Mesodermal cell (in vitro differentiated cells): ENCODE results near the gene CCNQ.

Source experiments
- H3K27ac ChIP-seq: 2 replicates; pipeline ENCODE4 v1.7.0; 2013; ENCODE audit warnings: mild to moderate bottlenecking, low read depth, low read length, moderate library complexity; ENCODE audit not compliant: severe bottlenecking
- H3K36me3 ChIP-seq: 2 replicates; pipeline ENCODE4 v1.7.1; 2013; ENCODE audit warnings: mild to moderate bottlenecking, low read length, moderate library complexity; ENCODE audit not compliant: control insufficient read depth, insufficient read depth
- H3K4me1 ChIP-seq: one replicate; pipeline ENCODE4 v1.7.1; 2013; ENCODE audit warnings: mild to moderate bottlenecking, low read length; ENCODE audit not compliant: insufficient read depth, control insufficient read depth, poor library complexity, severe bottlenecking
- H3K4me3 ChIP-seq: 2 replicates; pipeline ENCODE4 v1.7.0; 2013; ENCODE audit warnings: low read length, control low read depth, mild to moderate bottlenecking; ENCODE audit not compliant: insufficient read depth, poor library complexity, severe bottlenecking; ENCODE audit errors: extremely low read depth
- H3K9me3 ChIP-seq: 2 replicates; pipeline ENCODE4 v1.7.1; 2013; ENCODE audit warnings: mild to moderate bottlenecking, low read length, moderate library complexity; ENCODE audit not compliant: control insufficient read depth
- WGBS, 2 experiments: methylation state at CpG; one replicate each; pipeline ENCODE4 v1.1.5; 2013; ENCODE audit warnings: missing lambda C conversion rate in 2 of 2; ENCODE audit not compliant: insufficient coverage in 2 of 2; 5-methylcytosine and 5-hydroxymethylcytosine counted together

CCNQ gene

DNA sequence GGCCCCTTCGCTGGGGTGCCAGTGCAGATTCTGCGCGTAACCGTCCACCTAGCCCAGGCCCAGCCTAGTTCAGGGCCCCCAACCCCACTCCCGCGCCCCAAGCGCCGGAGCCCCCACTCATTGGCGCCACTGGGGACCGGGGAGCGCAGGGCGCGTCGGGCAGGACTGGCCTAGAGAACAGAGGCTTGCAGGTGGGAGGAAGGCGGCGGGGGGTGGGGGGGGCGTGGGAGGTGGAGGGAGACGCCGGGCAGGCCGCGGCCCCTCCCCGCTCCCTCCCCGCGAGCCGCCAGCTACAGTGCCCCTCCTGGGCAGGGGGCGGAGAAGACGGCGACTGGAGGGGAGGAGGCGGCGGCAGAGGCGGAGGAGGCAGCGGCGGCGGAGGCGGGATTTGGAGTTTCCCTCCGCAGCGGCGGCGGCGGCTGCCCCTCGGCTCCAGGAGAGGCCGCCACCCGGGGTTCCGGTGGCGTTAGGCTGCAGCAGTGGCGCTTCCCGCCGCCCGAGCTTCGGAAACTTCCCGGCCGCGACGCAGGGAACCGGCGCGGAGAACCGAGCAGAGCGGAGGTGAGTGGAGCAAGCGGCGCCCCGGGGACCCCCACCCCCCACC, 43.2 kb upstream of the CCNQ start:
- H3K4me1 ChIP-seq = no peaks in the 10 kb centered on the region
- no peak overlapping the region for H3K4me3 ChIP-seq
- WGBS, 2 experiments = 0% methylated on average over 4 to 12 of the region's 62 CpGs
- no peaks in the 10 kb centered on the region for H3K36me3 ChIP-seq
- H3K27ac ChIP-seq = no peak overlapping the region
- no peaks in the 10 kb centered on the region for H3K9me3 ChIP-seq

DNA sequence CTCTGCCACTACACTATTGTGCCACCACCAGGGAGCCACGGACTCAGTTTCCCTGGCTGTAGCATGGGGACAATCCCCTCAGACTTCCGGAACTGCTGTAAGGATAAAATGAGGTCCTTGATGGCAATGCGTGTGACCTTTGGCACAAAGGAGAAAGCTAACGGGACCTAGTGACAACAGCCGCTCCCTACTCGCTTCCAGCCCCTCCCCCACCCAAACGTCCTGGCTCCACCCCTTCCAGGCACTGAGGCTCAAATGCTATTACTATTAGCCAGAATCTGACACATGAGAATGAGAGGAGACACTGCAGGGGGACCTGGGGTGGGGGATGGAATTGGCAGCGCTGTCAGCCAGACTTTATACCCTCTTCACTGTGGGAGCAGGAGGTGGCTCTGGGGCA, 42.7 kb upstream of the CCNQ start:
- Histone ChIP-seq H3K4me1 (no peaks in the 10 kb centered on the region), H3K27ac (no peak overlapping the region), H3K36me3 (no peaks in the 10 kb centered on the region), H3K4me3 (no peak overlapping the region), H3K9me3 (no peaks in the 10 kb centered on the region)
- WGBS, 2 experiments = 0% methylated on average over 1 of the region's 8 CpGs; no CpG with 5 or more reads in 1 of the 2 experiments

DNA sequence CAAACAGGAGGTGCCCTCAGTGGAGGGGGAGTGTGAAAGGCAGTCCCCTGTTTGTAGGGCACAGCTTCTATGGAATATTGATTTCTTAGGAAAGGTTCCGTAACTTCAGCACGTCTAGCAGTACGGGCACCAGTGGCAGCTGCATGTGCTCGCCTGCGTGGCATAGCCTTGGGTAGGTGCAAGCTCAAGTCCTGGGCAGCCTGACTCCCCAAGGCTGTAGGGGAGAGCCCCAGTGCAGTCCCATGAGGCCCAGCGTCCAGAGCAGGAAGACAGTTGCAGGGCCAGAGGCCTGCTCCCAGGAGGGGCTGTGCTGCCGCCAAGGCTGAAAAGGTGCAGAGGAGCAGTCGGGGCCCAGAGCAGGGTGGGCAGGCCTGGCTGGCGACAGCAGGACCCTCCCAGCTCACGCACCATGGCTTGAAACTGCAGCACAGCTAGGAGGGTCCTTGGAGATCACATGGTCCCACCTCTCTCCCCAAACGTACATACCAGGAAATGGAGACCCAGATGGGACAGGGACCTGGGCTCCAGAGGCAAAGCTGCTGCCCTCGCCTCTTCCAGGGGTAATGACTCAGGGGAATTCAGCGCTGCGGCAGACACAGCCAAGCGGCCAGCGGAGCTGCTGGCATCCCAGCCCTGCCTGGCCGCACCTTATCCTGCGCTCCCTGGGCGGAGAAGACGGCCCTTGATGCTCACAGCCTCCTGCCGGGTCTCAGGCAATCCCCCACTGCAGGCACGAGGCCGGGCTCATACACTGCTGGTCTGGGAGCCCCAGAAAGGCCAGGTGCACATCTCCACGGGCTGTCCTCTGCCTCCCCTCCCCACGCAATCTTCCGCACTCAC, 42.0 kb upstream of the CCNQ start:
- 36 to 45% methylated on average over 17 to 19 of the region's 26 CpGs for WGBS, 2 experiments
- Histone ChIP-seq H3K4me3 (no peak overlapping the region), H3K27ac (no peak overlapping the region), H3K36me3 (no peaks in the 10 kb centered on the region), H3K9me3 (no peaks in the 10 kb centered on the region), H3K4me1 (no peaks in the 10 kb centered on the region)

DNA sequence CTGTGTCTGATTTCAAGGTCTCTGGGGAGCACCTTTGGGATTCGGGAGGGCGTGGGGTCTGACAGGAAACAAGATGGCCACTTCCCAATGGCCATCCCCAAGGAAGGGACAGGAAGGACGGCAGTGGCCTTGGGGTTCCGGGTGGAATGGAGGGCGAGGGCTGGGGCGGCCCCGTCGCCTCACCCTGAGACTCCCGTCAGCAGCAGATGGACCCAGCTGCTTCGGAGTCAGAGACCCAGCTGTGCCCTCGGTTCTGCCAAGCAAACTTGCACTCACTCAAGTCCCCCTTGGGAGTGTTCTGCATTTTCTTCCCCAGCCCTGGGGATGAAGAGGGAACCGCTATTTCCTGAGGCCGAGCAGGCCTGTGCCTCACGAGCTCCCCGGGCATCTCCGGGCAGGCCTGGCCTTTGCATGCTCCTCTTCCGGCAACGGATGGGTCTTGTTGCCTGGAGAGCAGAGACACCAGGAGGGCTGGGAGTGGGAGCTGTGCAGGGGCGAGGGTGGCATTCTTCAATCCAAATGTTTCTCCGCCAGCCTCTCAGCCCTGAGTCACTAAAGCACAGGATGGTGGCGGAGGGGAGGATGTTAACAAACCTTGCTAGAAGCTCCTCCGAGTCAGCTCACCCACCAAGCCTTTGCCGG, 41.2 kb upstream of the CCNQ start:
- H3K4me3 ChIP-seq = no peak overlapping the region
- 86 to 100% methylated on average over 6 to 10 of the region's 23 CpGs for WGBS, 2 experiments
- H3K36me3 ChIP-seq = no peaks in the 10 kb centered on the region
- no peaks in the 10 kb centered on the region for H3K4me1 ChIP-seq
- no peak overlapping the region for H3K27ac ChIP-seq
- H3K9me3 ChIP-seq = no peaks in the 10 kb centered on the region

DNA sequence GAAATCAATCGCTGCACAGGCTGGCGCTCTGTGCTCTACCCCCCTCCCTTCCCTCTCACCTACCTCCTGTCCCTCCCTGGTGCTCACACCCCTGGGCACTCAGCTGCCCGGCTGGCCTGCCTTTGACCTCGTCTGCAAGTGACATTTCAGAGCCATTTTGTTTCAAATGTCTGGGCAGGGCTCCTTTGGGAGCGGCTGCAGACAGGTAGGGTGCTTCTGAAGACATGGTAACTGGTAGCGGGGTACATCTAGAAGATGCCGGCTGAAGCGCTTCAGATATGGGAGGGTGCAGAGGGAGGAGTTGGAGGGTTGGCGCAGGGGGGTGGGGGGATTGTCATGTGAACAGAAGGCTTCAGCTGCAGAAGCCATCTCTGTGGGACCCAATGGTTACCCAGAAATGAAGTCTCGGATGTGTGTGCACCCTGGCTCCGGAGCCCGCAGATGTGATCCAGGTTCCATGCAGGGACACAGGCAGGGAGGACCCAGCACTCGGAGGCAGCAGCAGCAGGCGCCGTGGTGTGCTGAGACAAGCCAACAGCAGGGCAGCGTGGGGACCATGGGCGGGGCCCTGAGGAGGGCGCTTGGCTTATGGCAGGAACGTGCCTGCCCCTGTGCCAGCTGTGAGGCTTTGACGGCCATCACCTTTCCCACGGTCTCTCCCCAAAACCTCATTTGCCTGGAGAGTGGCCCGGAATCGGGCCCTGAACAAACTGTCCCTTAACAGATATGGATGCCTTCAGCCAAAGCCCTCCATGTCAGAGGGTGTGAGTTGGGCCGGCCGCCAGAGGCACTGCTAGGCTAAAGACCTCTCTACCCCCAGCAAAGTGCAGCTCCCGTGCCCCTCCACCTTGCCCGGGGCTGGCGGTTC, 40.5 kb upstream of the CCNQ start:
- H3K4me1 ChIP-seq = no peaks in the 10 kb centered on the region
- WGBS, 2 experiments = 90% methylated on average over 4 to 18 of the region's 28 CpGs
- no peak overlapping the region for H3K27ac ChIP-seq
- no peaks in the 10 kb centered on the region for H3K9me3 ChIP-seq
- H3K4me3 ChIP-seq = no peak overlapping the region
- no peaks in the 10 kb centered on the region for H3K36me3 ChIP-seq

DNA sequence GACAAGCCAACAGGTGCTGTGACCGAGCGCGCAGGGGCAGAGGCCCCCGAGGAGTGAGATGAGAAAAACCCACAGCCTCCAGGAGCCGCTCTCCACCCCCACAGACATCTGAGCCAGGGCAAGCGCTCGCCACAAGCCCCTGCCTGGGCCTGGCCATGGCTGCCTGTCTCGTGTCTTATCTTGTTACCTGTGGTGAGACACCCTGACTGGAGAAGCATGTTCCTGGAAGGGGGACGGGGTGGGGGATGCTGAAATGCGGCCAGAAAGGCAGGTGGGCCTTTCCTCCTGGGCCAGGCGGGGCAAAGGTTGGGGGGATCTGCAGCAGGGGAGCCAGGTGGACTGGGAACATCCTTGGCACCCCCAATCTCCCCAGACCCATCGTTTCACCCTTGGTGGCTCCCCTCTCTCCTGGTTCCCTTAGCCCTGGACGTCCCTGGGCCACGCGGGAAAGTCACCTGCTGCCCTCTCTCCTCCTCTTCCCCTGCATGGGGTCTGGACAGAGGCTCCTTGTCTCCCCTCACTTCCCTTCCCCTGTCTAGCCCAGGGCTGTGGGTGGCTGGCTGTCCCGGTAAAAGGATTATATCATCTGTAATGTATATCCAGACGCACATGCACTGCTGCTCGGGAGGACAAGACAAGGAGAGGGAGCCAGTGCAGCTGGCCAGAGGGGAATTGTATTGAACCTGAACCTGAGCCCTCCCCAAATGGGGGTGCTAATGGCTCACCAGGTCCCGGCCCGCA, 39.7 kb upstream of the CCNQ start:
- WGBS, 2 experiments = 78 to 80% methylated on average over 2 to 6 of the region's 20 CpGs
- Histone ChIP-seq H3K27ac (no peak overlapping the region), H3K36me3 (no peaks in the 10 kb centered on the region), H3K4me1 (no peaks in the 10 kb centered on the region), H3K4me3 (no peak overlapping the region), H3K9me3 (no peaks in the 10 kb centered on the region)

DNA sequence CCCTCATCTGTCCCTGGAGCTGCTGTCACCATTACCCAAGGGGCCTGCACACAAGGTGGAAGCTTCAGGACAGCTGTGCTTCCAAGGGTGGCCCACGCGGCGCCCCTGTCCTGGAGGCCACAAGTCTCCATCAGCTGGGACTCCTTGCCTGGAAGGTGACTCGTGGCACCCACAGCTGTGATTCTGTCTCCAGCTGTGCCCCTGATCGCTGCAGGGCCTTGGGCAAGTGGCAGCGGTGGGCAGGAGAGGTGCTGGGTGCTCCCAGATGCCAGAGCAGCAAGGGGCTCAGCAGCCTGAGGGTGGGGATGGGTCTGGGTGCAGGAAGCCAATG, 39.1 kb upstream of the CCNQ start:
- no peaks in the 10 kb centered on the region for H3K4me1 ChIP-seq
- WGBS, 2 experiments = no CpG with 5 or more reads among the region's 6 CpGs
- H3K9me3 ChIP-seq = no peaks in the 10 kb centered on the region
- H3K4me3 ChIP-seq = no peak overlapping the region
- no peaks in the 10 kb centered on the region for H3K36me3 ChIP-seq
- H3K27ac ChIP-seq = no peak overlapping the region

DNA sequence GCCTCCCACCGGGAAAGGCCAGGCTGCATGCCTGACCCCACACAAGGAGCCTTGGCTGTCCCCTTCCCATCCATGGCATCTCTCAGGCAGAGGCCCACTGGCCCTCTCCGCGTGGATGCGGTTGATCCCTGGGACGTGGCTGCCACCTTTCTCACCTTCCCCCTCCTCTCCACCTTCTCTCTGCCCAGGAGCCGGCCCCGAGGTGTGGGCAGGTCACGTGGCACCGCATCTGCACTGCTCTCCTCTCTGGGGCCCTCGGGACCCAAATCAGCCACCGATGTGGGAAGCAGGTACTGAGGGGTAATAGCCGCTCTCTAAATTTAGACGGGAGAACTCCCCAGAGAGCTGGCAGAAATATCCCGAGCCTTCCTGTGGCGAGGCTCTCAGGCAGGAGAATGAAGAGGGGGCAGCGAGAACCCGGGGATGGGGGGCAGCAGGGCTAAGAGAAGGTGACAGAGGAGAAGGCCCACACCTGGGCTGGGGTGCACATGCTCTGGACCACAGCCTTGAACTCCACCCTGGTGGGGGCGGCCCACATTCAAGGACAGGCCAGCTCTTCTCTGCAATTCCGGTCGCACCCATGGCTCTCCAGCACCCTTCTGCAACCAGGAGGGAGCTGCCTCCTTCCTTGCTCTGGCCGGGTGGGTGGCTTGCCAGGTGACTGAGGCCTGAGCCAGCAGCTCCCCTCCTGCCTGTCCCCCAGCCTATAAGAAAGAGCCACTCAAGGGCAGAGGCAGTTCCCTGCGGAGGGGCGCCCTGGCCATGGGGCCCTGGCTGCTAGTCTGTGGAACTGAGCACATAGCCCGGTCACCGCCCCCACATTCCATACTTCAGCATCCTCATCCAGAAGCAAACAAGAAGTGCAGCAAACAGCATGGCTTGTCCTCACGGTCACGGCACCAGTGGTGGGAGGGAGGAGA, 38.4 kb upstream of the CCNQ start:
- Histone ChIP-seq H3K4me3 (no peak overlapping the region), H3K9me3 (no peaks in the 10 kb centered on the region), H3K4me1 (no peaks in the 10 kb centered on the region), H3K36me3 (no peaks in the 10 kb centered on the region), H3K27ac (no peak overlapping the region)
- 50 to 75% methylated on average over 2 to 14 of the region's 27 CpGs for WGBS, 2 experiments

DNA sequence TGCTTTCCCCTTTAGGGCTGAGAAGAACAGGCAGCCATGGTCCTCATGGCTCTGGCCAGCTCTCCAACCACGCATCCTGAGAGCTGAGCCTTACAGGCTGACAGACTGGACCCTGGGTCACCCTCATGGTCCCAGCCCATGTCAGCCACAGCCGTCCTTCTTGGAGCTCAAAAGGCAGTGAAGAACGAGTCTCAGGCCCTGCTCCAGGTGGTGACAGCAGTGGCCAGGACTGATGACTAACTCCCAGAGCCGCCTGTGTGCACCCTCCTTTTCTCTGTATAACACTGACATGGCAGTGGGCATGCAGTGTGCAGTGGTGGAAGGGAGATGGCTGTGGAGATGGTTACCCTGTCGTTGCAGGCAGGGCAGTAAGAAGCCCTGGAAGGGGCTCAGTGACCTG, 37.8 kb upstream of the CCNQ start:
- Histone ChIP-seq H3K36me3 (no peaks in the 10 kb centered on the region), H3K4me1 (no peaks in the 10 kb centered on the region), H3K27ac (no peak overlapping the region), H3K4me3 (no peak overlapping the region), H3K9me3 (no peaks in the 10 kb centered on the region)
- 86% methylated on average over 3 of the region's 5 CpGs; no CpG with 5 or more reads in 1 of the 2 experiments for WGBS, 2 experiments
